NCI-H446 (cell line): ENCODE measurements around the gene VAV1.

Source experiments
- DNase-seq, 2 experiments: peaks; one replicate each; lab custom pipeline; 2025; lab: John Stamatoyannopoulos, UW

VAV1 gene

GRCh38 chr19:6890938-6891337 is 118.4 kb downstream of the VAV1 start:
- no peak for DNase-seq

- DNase-seq, result no peak
Measured at GRCh38 chr19:6891761-6892385, 119.4 kb downstream of the VAV1 start.

- DNase-seq, result no peak
Measured at GRCh38 chr19:6894313-6894712, 121.8 kb downstream of the VAV1 start.

- no peak for DNase-seq
Measured at GRCh38 chr19:6903446-6903845, 130.9 kb downstream of the VAV1 start.

GRCh38 chr19:6906559-6907060 is 134.1 kb downstream of the VAV1 start:
- no peak for DNase-seq
